ENCODE data around the gene STAT3. TPM values are rescaled to one million over a fixed set of nuclear protein-coding genes. Genes with fewer than 3 reads are reported as not detected.

STAT3 gene
- total and polyA plus RNA-seq, 9 of the 15 experiments (the other 6 are each of a cell fraction or from before 2014, with no cell fraction given), result 90.0 to 179 (median 114) TPM

- TF ChIP-seq ETS1 (conservative IDR thresholded peaks at IDR 0.05; ENCODE audit: control insufficient read depth, low read depth, low read length) (peak; percentile 96), PCBP2 (IDR thresholded peaks at IDR 0.05; ENCODE audit: low read depth, low read length, poor library complexity, severe bottlenecking) (no peak), SIX5 (IDR thresholded peaks at IDR 0.05; ENCODE audit: borderline replicate concordance in 1 of 2, insufficient read depth in 1 of 2, low read depth in 1 of 2, low read length in 2 of 2) (peak; percentile 92 to 96), FOXA3 (CRISPR knock-in tag; conservative IDR thresholded peaks at IDR 0.05 in 1 of 2, IDR thresholded peaks at IDR 0.05 in 1 of 2) (no peak), MCM3 (IDR thresholded peaks at IDR 0.05) (no peak), ZMIZ1 (IDR thresholded peaks at IDR 0.05; ENCODE audit: low read depth in 2 of 2, low read length in 2 of 2) (no peak), XRCC4 (IDR thresholded peaks at IDR 0.05; ENCODE audit: extremely low read depth, insufficient read depth, insufficient read length) (no peak), CEBPB (tag; IDR thresholded peaks at IDR 0.05) (peak; percentile 70), MAFK (IDR thresholded peaks at IDR 0.05; ENCODE audit: low read length) (no peak), NONO (IDR thresholded peaks at IDR 0.05; ENCODE audit: low read depth in 2 of 2, low read length in 1 of 2) (no peak), ZNF644 (tag; IDR thresholded peaks at IDR 0.05; ENCODE audit: low read depth) (no peak), ZNF311 (CRISPR knock-in tag; IDR thresholded peaks at IDR 0.05) (no peak), MAX (CRISPR knock-in tag; IDR thresholded peaks at IDR 0.05) (no peak), E2F5 (CRISPR knock-in tag; IDR thresholded peaks at IDR 0.05) (no peak), ZFP1 (CRISPR knock-in tag; IDR thresholded peaks at IDR 0.05) (no peak), ZZZ3 (IDR thresholded peaks at IDR 0.05) (no peak), GTF2F1 (IDR thresholded peaks at IDR 0.05; ENCODE audit: low read depth, low read length) (no peak), HMG20B (CRISPR knock-in tag; IDR thresholded peaks at IDR 0.05) (no peak)
Observed at GRCh38 chr17:42407289-42407836, 19.1 kb upstream of the STAT3 start (continued).
